Forelimb muscle (tissue), 1 donor: ENCODE results near the gene CBX7. TPM values are rescaled to one million over a fixed set of nuclear protein-coding genes. Genes with fewer than 3 reads are reported as not detected.

Experiments
- DNase-seq: peaks from one replicate; pipeline ENCODE4 v3.0.0-alpha.2; 2013; ENCODE audit warnings: low read depth
- polyA plus RNA-seq: library from polyadenylated mRNA; unstranded; fragments of 120-200 nt; gene quantifications from one replicate; pipeline ENCODE4 v1.2.1, GENCODE V29; 2013; ENCODE audit not compliant: insufficient read length

The CBX7 gene
- polyA plus RNA-seq, 1 donor = 3.7 TPM

DNA sequence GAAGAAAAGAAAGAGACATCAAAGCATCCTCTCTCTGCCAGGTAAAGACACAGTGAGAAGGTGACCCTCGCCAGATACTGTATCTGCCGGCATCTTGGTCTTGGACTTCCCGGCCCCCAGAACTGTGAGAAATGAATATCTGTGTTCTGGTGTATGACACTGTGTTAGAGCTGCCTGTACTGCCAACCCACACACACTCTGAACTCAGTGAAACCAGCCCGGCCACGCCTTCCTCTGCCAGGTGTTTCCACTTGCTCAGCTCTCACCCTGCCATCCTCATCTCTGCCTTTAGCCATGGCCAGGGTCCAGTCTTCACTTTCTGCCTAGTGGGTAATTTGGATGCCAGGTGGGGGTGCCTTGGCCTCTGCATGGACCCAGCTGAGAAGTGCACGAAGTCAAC, 24.0 kb downstream of the CBX7 start:
- no peak for DNase-seq

DNA sequence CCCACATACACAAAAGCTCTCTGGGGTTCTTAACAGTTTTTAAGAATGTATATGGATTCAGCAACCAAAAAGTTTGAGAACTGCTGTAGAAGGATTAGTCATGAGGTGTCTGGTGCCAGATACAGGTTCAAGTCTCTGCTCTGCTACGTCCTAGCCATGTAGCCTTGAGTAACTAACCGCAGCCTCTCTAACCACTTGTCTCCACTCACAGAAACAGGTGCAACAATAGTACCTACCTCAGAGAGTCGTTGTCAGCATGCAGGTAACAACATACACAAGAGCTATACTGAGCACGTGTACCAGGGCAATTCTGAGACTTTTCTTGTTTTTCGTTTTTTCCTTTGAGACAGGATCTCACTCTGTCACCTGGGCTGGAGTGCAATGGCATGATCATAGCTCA, 26.9 kb downstream of the CBX7 start:
- no peak for DNase-seq

DNA sequence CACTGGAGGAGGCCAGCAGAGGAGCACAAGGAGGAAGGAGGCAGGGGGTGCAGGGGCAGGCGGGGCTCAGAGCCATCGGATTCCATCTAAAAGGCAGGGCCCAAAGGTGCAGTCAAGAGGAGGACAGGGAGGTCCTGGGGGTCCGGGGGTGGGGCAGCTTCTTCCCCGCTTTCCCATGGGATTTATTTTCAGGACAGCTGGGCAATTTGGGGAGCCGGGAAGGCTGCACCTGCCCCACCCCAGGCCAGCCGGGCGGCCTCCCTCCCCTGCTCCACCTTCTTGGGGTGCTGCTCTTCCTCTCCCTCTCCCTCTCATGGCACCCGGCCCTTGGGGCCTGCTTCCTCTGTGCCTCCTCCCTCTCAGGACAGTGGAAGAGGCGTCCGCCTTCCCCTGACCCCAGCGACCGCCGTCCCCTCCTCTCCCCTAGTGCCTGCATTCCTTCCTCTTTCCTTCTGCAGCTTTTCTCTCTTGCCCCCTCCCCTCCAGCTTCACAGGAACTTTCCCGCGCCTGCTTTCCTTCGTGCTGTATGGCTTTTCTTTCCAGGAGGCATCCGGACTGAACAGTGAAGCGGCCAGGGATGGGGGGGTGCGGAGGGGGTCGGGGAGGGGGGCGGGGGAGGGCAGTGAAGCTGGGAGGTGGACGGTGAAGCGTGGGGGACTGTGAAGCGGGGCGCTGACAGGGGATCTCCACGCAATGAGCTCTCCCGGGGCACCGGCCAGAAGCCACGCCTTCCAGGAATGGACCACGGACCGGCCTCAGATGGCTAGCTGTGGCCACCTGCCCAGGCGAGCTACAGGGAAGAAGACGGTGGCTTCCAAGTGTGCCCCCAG, 28.5 kb downstream of the CBX7 start:
- DNase-seq = no peak

DNA sequence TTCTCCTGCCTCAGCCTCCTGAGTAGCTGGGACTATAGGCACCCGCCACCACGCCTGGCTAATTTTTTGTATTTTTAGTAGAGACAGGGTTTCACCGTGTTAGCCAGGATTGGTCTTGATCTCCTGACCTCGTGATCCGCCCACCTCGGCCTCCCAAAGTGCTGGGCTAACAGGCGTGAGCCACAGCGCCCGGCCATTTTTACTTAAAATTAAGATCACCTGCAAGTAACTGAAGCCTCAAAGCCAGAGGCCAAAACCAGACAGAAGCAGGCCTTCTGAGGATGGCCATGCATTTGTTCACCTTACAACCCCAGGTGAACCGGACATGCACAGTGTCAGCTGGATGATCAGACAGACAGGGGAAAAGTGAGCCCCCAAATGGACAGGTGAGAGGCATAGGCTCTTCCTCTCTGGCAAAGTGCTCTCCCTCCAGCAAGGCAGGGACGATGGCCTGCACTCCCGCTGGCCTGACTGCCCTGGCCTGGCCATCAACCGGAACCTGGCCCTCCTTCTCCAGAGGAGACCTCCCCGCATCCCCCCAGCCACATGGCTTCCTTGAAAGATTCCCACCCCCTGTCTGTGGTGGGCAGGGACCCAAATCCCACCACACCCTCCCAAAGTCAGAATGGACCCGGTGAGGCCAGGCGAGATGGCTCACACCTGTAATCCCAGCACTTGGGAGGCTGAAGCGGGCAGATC, 29.6 kb downstream of the CBX7 start:
- no peak for DNase-seq

DNA sequence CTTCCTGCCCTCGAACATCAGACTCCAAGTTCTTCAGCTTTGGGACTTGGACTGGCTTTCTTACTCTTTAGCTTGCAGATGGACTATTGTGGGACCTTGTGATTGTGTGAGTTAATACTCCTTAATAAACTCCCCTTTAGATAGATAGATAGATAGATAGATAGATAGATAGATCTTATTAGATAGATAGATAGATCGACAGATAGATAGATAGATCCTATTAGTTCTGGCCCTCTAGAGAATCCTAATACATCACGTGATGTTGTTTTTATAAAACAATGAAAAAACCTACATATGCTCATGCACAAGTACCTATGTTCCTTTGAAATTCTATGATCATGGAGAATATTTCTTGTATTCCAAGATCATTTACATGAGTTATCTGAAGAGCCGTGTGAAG, 31.5 kb downstream of the CBX7 start:
- no peak for DNase-seq

DNA sequence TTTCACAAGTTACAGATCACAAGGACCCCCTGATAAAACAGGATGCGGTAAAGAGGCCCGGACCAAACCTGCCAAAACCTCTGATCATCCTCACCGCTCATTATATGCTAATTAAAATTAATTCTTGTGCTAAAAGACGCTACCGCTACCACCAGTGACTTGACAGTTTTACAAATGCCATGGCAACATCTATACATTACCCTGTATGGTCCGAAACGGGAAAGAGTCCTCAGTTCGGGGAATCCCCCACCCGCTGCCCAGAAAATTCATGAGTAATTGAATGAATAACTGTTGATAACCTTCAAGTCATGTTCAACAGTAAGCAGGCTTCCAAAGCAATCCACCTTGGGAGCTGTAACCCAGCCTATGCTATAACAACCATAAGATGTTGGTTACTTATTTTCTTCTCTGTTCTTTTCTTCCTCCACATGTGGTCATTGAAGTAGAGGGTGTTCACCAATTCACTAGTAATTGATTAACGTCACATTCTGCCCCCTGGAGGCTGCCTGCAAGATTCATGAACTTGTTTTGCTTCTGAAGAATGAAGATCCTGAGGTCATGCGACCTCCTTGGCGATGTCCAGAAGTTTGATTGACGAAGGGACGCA, 34.8 kb downstream of the CBX7 start:
- no peak for DNase-seq

DNA sequence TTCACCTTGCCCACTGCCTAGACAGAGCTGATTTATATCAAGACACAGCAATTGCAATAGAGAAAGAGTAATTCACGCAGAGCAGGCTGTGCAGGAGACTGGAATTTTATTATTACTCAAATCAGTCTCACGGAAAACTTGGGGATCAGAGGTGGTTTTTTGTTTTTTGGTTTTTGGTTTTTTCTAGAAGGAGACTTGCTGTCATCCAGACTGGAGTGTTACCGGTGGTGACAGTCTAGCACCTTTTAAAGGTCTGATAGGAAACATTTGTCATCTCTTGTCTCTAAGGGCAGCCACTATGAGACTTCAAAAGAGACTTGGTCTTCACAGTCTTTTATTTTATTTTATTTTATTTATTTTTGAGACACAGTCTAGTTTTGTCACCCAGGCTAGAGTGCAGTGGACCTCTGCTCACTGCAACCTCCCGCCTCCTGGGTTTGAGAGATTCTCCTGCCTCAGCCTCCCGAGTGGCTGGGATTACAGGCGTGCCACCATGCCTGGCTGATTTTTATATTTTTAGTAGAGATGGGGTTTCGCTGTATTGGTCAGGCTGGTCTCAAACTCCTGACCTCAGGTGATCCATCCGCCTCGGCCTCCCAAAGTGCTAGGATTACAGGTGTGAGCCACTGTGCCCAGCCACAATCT, 36.4 kb downstream of the CBX7 start:
- DNase-seq = no peak

DNA sequence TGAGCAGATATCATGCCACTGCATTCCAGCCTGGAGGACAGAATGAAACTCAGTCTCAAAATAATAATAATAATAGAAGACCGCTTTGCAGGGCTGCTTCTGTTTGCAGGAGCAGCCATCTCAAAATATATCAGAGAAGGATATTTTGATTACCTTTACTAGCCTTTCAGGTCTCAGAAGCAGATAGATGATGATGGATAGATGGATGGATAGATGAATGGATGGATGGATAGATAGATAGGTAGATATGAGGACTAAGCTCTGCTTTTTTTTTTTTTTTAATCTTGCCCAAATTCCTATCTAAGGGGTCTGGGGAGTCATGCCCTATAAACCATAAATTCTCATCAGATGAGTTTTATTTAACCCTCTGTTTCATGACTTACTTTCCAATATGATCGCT, 36.9 kb downstream of the CBX7 start:
- DNase-seq = no peak

DNA sequence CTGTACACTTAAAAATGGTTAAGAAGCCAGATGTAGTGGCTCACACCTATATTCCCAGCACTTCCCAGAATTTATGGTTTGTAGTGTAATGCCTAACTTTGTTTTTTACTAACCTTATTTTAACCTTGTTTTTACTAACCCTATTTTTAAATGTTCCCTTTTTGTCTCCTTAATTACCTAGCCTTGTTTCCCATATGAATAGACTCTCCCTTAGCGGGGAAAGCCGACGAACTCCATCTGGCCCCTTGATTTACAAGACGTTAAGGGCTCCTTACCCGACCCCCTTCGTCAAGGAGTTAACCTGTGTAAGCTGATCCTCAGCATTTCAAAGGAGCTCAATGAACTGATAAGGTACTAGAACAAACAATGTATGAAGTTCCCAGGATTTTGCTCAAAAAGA, 38.4 kb downstream of the CBX7 start:
- DNase-seq = no peak

DNA sequence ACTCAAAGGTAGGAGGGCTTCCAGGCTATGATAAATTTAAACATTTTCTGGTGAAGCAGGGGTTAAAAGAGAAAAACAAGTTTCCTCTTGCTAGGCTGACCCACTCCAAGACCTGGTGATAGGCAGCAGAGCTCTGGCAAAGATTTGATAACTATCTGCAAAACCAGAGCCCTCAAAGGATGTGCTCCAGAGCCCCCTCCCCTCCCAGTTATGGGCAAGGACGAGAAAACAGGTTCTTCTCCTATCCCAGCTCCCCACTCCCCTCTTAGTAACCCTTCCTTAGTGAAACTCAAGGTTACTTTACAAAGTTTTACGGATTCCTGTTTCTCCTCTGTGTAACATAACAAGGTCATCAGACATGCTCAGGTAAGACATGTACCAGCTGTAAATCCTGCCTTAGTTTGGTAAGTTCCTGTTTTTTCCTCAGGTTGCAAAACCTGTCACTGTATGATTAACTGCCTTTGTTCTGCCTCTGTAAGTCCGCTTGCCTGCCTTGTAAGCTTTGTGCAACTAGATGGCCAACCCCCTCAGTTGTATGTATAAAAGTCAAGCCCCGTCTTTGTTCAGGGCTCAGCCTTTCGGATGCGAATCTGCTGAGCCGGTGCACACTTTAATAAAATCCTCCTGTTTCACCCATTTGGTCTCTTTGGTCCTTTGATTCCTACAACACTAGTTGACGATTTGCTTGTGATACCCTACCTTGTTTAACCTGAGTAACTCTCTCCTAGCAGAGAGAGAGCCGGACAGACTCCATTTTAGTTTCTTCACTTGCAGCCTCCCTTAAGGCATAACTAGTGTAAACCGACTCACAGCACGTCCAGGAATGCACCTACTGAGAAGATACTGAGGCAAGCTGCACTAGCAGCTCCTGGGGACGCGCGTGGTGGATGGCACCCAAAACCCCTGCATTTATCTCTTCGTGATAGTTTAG, 41.6 kb downstream of the CBX7 start:
- no peak for DNase-seq

DNA sequence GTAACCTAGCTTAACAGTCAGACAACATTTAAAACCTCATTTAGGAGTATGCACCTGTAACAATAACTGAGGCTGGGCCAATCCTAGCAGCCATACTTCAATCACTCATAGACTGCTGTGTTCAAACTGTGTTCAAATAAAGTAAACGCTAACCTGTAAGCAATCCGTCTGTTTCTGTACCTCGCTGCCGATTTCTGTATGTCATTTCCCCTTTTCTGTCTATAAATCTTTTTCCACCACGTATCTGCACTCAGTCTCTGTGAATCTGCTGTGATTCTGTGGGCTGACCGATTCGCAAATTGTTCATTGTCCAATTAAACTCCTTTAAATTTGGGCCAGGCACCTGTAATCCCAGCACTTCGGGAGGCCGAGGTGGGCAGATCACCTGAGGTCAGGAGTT, 43.1 kb downstream of the CBX7 start:
- DNase-seq = no peak

DNA sequence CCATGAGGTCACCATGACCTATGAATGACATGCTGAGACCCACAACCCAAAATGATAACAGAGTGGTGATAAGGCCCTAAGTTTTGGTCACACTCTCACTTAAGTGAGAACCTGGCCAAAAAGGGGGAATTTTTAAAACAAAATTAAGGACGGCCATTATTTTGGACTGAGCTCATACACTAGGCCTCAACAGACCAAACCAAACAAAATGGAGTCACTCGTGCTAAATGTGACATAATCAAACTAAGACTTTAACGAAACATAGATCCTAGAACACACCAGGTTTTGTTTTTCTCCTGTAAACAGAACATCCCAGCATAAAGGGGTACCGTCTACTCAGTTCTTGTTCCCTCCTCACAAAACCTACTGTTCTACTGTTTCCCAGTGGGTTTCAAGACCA, 44.0 kb downstream of the CBX7 start:
- no peak for DNase-seq

DNA sequence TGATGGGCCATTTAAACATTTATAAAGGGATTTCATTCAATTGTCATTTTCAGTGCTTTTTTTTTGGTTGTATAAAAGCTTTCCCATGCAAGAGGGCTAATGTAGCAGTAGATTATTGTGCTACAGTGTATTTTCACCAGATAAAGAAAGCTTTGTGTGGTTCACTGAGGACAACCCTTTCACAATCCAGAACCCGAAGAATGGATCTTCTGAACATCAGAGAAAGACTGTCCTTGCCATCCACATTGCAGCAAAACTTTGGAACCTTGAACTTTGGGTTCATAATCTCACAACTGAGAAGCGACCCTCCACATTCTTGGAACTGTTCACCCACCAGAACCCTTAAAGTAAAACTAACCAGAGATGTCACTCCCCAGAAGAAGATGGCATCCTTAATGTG, 46.2 kb downstream of the CBX7 start:
- no peak for DNase-seq

DNA sequence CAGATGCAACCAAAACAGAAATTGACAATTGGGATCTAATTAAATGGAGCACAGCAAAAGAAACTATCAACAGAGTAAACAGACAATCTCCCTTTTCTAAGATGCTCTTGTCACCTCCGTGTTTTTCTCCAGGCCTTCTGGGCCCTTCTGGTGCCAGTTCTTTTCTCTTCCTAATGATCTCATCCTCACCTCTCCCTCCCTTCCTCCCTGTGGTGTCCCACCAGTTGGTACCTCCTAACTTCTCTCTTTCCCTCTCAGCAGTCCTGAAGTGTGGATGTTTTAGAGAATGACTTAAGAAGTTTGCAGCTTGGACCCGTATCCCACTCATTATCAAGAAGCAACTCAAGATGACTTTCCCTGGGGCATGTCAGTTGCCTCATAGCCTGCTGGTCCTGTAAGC, 49.0 kb downstream of the CBX7 start:
- DNase-seq = no peak

DNA sequence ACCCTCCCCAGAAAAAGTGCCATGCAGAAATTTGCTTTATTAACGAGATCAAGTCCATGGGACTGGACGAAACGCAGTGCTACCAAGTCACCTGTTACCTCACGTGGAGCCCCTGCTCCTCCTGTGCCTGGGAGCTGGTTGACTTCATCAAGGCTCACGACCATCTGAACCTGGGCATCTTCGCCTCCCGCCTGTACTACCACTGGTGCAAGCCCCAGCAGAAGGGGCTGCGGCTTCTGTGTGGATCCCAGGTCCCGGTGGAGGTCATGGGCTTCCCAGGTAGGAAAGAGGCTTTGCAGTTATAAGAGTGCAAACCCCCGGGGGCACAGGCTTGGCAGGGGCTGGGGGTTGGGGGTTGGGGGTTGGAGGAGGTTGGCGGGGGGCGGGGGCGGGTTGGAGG, 51.3 kb downstream of the CBX7 start:
- no peak for DNase-seq

DNA sequence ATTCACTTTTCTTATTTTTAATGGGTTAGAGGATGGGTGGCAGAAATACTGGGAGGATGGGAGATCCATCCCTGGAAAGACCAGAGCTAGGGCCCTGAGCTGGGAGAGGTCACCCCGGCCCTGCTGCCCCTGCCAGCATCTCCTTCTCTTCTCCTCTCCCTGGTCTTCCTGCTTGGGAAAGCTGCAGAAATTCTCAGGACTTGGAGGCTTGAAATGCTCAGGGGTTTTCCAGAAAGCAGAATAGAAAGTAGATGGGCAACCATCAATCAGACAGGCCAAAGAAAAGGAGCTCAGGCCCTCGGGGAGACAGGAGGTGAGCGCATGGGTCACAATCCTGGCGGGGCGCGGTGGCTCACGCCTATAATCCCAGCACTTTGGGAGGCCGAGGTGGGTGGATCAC, 53.9 kb downstream of the CBX7 start:
- DNase-seq = no peak

DNA sequence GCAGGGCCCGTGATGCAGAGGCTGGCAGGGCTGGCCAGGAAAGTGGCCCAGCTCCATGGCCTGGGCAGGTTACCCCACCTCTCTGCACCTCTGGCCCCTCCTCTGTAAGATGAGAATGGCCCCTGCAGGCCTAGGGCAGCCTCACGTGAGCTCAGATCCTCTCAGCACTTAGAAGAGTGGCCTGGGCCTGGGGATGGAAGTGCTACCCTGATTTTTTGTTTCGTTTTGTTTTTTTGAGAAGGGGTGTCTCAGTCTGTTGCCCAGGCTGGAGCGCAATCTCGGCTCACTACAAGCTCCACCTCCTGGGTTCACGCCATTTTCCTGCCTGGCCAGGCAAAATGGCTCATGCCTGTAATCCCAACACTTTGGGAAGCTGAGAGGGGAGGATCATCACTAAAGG, 54.5 kb downstream of the CBX7 start:
- no peak for DNase-seq

DNA sequence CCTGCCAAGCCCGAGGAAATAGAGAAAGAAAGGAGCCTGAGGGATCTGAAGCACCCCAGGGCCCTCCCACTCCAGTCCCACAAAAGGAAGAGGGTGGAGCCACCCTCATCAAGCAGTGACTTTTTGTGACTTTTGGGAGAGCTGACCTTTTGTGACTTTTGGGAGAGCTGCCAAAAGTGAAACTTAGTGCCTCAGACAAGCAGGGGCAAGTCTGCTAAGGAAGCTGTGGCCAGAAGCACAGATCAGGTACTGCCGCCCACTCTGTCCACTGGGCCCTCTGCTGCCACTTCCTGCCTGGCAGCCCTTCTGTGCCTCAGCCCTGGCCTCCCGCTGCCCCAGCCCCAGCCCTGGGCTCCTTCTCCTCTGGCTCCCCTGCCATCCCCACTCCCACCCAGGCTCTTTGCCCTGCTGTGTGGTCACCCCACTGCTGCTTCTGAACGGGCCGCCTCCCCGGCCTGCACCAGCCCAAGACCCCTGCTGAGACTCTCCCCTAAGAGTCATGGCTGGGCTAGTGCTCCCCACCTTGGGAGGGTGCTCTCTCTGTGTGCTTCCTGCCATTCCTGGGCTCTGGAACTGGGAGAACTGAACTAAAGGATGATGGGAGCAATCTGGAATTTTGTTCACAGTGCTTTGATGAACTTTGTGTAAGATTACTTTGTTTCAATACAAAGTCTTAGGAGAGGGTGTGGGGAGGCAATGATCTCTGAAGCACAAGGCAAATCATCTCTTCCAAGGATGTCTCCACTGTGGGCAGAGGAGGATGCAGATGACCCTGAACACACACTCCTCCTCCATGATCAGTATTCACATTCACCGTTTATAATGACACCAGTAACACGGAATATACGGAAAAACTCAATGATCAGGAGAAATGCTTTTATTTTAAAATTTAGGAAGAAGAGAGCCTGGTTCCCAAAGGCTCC, 55.1 kb downstream of the CBX7 start, which contains the start of gene APOBEC3H:
Gene APOBEC3H (plus strand): TSS at position 147 of the 923 bp plus-strand sequence. CDS start 3,035 bp downstream, outside the sequence.
- DNase-seq = no peak

DNA sequence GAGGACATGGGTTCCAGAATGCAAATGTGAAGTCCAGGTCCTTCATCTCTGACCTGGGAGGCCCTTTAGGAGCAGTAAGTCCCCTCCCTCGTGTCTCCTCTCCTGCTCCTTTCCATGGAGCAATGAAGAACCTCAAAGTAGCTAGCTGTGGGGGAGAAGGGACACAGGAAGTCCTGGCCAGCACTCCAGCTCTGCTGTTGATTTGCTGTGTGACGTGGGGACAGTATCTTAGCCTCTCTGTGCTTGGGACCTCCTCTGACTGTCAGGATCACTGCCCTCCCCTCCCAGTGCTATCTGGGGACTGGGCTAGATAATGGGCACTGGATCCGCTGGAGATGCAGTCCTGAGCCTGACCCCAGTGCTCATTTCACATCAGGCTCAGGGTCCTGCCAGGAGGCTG, 56.5 kb downstream of the CBX7 start:
- no peak for DNase-seq

DNA sequence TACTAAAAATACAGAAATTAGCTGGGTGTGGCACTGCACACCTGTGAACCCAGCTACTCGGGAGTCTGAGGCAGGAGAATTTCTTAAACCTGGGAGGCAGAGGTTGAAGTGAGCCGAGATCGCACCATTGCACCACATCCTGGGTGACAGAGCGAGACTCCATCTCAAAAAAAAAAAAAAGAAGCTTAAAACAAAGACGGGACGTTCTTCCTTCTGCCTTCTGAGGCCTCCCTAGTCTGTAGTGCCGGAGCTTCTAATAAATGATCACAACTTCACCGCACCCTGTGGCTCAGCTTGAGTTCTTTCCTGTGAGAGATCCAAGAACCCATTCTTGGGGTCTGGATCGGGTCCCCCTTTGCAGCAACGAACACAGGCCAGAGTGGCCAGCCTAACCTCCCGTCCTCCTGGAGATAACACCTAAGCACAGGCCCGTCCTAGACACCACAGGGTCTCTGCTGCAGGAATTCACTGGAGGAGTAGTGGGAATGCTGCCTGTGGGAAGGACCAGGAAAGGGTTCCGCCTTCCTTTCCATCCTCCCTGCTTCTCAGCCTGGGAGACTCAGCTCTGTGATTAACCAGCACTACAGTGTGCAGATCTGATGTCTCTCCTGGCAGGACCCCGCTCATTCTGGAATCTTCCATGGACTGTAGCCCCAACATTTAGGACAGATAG, 57.6 kb downstream of the CBX7 start:
- no peak for DNase-seq
